NCI-H1092 (cell line): ENCODE measurements around the gene MAGI2.

Source experiments
- DNase-seq: peaks from one replicate; lab custom pipeline; 2025; lab: John Stamatoyannopoulos, UW

MAGI2 gene

DNA sequence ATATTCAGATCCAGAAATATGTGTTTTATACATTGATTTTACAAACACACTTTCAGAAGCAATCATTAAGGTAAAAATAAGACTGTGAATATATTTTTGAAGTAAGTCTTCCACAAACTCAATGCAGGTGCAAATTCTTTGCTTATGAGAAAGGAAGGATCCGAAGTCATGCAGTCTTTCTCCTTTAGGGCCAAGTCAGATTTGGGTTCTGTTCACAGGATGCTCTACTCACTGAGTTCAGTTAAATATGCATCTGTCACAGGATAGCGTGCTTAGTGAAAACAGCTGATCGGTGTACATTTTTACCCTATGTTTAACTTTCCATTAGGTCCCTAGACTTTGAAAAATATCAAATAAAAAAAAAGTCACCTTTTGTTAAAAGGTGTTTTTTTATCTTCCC lies 1046.4 kb downstream of the MAGI2 start:
- DNase-seq = no peak

DNA sequence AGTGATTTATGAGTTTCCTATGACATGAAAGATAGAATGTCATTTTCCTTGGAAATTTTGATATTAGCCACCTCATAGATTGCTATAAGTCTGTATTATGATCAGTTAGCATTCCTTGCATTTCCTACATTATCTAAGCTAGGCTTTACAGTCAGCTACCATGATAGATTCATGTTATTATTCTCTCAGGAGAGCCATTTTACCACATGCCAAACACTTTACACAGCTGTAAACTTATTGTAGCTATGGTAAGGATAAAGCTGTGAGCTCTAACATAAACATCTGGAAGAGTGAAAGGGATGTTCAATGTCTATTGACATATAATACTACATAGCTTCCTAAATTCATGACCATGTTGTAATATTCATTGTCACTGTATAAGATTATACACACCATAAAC lies 1046.9 kb downstream of the MAGI2 start:
- DNase-seq = no peak

DNA sequence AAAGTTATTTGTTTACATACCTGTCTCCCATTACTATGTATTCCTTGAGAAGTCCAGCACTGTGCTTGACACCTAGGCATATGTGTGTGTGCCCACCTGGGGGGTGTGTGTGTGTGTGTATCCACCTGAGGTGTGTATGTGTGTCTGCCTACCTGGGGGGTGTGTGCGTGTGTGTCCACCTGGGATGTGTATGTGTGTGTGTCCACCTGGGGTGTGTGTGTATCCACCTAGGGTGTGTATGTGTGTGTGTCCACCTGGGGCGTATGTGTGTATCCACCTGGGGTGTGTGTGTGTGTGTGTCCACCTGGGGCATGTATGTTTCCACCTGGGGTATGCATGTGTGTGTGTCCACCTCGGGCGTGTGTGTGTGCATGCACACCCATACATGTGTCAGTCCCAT lies 1051.4 kb downstream of the MAGI2 start:
- no peak for DNase-seq

DNA sequence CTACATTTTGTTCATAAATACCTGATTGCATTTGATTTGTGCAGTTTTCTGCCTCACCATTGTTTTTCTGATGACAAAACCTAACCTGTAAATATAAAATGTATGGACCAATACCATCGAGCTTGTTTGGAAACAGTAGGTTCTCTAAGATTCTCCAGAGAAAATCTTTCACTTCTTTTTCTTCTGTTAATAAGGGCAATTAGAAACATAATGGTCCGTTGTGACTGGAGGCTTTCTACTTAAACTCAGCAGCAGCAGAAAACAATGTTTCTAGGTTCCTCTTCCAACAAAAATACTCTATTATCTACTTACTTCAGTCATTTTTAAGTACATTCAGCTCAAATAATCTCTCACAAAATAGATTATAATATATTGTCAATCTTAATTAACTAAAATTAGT lies 1053.4 kb downstream of the MAGI2 start:
- DNase-seq = no peak

DNA sequence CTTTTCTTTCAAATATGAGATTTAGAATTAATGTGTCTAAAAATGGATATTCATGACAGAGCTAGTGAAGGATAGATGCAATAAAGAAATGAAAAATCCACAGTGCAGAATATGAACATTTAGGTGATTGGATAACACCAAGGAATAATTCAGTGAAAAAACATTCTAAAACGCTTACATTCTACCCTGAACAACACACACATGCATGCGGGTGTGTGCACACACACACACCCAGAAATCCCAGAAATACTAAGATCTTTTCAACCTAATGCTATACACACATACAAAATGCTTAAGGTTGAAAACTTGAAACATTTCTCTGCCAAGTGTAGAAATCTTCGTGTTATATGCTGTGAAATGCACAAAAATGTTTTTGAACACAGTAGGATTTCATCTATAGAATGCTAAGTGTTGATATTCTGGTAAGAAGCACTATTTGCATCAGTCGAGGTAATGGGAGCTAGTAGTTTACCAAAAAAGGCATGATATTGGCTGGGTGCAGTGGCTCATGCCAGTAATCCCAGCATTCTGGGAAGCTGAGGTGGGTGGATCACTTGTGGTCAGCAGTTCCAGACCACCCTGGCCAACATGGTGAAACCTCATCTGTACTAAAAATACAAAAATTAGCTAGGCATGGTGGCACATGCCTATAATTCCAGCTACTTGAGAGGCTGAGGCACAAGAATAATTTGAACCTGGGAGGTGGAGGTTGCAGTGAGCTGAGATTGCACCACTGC lies 1054.3 kb downstream of the MAGI2 start:
- DNase-seq = no peak

DNA sequence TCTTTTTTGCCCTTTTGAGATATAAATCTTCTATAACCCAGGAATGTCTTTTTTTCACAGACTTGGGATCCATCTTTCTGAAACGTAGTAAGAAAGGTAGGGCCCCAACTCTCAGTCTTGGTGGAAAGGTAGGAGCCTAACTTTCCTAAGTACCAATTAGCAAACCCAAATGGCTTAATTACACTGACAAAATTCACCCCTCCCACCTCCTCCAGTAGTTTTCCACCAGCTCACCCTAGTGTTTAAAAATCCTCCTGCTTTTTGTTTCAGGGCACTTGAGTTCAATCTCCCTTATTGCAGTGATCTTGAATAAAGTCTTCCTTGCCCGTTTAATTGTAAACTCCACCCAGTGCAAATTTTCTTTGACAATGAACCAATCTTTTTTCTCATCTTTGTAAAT lies 1054.9 kb downstream of the MAGI2 start:
- no peak for DNase-seq

DNA sequence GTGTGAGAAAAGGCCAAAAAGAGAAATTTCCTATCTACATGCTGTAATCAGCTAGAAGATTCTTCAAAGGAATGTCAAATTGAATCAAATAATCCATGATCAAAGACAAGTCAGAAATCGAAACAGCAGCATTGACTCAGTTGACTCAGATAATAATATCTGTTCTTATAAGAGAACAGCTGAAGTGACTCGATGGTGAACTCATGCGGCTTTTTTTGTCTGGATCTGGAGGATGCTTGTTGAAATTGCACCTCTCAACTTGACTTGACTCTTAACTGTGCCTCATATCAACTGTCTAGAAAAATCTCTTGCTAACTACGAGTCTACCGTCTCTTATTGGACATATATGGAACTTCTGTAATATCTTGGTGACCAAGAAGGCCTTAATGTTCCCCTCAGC lies 1055.4 kb downstream of the MAGI2 start:
- no peak for DNase-seq

DNA sequence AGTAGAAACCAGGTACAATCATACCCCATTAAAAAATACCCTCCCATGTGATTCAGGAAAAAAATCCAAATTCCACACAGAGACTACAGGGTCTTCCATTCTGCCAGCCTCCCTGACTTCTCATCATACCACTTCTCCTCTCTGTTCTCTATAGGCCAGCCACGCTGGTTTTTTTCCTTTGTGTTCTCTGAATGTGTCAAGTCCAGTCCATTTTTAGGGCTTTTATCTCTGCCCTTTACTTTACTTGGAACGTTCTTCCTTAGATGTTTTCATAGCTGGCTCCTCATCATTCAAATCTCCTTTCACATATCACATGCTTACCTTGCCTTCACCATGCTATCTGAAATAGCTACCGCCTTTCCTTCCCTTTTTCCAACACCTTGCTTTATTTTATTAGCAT lies 1057.3 kb downstream of the MAGI2 start:
- DNase-seq = no peak

DNA sequence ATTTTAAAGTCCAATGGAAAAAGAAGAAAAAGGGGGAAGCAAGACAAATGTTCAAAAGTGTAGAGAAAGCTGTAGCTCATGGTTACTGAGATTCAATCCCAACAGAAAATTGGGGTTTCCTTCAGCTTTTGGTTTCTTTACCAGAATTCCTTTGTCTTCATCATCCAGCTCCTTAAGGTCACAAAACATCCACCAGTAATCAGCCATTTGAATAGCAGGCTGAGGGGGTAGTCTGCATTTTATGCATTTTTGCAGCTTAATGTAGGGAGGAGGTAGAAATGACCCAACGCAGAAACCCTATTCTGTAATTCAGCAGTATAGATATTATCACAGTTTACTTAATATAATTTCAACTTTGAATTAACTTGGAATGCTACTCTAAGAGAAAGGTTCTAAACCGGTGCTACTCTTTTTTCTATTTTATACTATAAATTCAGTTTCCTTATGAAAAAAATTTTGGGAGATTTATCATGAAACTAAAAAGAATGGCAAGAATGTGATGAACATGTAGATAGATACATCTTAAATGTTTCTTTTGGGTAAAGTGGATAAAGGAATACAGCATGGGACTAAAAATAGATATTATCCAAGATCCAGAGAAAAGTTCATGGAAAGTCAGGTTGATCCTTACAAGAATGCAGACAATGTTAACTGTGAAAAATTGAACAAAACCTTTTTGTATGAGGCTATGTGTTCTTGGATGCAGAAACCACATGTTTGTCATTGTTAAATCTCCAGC lies 1058.0 kb downstream of the MAGI2 start:
- DNase-seq = no peak

DNA sequence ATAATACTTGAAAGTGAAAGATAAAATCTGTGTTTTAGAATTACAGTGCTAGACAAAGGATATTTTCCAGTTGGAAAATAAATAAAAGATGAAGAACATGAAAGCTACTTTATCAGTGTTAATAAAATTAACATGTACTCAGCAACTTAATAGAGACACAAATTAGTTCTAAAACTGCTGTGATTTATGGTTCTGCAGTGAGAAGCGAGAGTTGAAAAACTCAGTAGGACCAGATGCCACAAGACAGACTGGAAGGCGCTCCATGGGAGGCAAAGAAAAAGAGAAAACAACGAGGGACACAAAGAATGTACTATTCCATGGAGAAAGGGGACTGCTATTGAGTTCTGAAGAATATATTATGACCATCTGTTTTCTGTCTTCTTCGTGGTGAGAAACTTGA lies 1064.4 kb downstream of the MAGI2 start:
- DNase-seq = no peak

DNA sequence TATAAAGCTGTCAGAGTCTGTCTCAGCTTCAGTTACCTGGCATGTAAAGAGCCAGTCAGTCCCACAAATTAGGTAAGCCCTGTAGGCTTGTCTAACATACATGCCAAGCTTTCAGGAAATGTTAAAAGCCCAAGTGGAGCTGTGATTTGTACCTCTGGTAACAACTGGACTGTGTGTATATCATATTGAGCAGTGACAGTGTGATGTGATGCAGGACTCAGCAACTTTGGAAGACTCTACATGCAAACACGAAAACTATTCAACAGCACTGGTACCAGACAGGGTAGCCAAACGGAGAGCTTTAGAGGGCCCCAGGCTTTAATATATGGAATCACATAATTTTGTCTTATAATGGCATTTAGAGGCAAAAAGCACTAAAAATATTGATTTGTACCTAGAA lies 1066.9 kb downstream of the MAGI2 start:
- DNase-seq = no peak

DNA sequence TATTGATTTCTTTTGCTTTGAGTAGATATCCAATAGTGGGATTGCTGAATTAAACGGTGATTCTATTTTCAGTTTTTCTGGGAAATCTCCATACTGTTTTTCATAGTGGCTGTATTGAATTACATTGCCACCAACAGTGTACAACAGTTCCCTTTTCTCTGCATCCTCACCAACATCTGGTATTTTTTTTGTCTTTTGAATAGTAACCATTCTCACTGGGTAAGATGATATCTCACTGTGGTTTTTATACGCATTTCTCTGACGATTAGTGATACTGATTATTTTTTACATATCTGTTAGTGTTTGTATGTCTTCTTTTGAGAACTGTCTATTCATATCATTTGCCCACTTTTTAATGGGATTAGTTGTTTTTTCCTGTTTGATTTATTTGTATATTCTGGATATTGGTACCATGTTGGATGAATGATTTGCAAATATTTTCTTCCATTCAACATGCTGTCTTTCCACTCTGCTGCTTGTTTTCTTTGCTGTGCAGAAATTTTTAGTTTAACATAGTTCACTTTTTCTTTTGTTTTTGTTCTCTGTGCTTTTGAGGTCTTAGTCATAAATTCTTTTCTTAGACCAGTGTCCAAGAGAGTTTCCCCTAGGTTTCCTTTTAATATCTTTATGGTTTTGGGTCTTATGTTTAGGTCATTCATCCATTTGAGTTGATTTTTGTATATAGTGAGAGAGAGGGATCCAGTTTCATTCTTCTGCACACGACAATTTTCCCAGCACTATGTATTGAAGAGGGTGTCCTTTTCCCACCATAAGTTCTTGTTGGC lies 1070.2 kb downstream of the MAGI2 start:
- no peak for DNase-seq

DNA sequence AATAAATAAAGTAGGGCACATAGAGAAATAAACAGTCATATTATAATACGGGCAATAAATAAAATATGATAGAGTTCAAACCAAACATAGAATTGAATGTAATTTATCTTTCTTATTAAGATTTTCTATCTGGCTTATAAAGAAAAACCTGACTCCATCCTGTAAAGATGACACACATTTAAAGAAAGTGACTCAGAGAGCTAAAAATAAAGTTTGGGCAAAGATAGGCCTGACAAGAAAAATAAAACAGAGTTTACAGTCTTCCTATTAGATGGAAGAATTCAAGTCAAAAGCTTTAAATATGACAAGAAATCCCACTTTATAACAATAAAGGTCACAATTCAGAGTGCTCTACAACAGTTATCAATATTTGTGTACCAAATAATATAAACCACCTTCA lies 1074.3 kb downstream of the MAGI2 start:
- DNase-seq = no peak

DNA sequence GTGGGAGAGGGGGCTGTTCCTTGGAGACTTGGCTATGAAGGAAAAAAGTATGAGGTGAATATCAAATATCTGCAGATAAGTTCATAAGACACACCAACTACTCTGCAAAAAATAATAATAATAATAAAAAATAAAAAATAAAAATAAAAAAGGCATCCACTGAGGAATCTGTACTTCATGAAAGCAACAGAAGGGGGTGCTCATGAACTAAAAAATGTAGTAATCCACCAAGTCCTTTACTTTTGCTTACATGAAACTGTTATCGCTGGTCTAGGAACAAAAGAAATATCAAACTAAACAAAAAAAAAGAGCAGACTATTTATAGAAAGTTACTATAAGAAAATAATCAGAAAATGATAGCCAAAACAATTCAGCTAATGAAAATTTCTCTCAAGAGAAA lies 1075.9 kb downstream of the MAGI2 start:
- DNase-seq = no peak

DNA sequence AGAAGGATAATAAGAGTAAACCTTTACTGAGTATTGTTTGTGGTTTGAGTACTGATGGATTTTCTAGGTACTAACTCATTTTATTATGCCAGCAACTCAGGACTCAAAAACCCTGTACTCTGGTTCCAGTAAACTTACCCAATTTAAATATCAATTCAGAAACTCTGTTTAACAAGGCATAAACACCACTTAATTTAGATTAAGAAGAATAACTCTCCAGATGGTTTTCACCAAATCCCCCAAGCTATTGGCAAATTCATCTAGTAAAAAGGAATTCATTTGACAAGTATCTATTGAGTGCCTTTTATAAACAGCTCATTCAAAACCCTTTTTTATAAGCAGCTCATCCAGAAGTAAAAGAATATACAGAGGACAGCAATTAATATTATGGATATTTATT lies 1082.5 kb downstream of the MAGI2 start:
- DNase-seq = no peak

DNA sequence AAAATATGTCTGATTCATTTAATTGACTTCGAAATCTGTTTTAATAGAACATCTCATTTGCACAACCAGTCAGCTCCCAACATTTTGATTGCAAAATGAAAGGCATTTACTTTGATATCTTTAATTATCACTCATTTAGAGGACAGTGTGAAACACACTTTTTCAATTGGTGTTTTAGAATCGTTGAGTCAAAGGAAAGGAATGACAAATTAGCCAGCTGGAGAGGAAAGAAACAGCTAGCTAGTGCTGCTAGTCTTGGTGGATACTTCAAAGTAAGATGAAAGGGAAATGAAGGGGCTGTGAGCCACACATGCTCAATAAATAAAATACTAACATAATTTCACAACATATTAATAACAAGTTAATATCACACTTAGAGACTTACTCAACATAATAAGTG lies 1084.7 kb downstream of the MAGI2 start:
- DNase-seq = no peak

DNA sequence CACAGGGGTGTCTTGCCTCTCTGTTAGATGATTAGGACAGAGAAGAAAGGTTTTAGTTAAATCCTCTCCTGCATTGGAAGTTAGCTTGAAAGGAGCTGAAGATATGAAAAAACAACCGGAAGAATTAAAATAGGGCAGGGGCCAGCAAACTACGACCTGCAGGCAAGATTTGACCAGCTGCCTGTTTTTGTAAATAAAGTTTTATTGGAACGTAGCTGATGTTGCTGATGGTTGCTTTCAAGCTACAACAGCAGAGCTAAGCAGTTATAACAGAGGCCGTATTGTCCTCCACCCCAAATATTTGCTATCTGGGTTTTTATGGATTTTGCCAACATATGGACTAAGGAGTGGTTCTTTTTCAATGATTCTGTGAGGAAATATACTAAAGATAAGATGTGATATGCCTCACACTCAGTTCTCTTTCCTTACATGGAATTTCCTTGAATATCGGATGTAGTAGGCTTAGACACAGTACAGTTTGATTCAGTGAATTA lies 1086.1 kb downstream of the MAGI2 start:
- DNase-seq = no peak

DNA sequence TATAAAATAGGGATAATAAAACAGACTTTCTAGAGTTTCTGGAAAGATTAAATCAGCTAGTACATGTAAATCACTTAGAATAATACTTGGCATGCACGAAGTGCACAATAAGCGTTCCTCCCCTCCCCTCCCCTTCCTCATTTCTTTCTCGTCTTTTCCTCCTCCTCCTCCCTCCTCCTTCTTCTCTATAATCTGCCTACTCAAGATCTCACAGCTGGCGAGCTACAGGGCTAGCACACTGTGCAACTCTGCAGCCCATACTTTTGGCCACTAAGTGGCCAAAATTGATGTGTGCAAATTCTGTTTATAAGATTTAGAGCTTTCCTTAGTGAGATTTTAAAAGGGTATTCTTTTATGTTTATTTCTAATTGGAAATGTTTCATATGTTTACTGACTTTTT lies 1089.6 kb downstream of the MAGI2 start:
- no peak for DNase-seq

DNA sequence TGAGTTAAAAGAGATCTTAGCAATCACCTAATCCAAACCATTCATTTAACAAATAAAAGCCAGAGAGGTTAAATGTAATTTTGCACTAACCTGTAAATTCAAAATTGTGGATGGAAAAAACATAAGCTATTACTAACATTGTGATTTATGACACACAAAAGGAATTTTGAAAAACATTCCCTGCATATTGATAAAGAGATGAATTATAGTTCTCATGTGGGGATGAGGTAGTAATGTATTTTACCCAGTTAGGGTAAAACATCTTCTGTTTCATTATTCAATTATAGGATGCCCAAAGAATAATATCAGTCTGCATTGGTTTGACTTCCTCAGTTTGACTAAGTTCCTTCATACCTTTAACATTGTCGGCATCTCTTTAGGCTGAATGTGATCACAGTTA lies 1093.6 kb downstream of the MAGI2 start:
- no peak for DNase-seq

DNA sequence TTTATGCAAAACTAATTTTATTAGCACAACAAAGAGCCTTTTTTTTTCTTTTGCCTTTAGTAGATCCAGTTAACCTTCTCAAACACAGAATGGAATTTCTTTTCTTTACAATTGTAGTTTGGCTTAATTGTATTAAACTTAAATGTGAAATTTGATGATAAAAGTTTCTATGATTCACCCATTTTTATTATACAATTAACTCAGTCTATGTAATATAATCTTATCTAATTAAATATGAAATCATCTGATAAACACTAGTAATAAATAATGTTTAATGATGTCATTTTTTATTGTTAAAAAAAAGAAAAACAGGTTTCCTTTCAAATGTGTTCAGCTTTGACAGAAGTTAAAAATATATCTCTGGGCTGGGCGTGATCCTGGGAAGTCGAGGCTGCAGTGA lies 1095.8 kb downstream of the MAGI2 start:
- DNase-seq = no peak

DNA sequence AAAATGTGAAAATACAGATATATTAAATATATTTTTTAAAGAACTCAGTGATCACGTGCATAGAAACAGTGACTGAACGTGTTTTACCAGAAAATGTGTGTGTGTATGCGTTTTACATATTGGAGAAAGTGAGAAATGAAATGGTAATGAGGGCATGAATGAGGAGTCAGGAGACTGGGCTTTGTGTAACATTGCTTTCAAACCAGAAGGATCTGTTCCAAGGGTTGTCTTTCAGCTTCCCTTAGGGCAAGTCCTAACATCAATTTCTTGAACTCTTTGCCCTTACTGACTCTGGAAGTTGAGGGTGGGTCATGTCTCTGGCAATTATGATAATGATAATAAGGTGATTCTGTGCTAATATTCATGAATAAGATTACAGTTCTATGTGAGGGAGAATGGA lies 1097.6 kb downstream of the MAGI2 start:
- no peak for DNase-seq

DNA sequence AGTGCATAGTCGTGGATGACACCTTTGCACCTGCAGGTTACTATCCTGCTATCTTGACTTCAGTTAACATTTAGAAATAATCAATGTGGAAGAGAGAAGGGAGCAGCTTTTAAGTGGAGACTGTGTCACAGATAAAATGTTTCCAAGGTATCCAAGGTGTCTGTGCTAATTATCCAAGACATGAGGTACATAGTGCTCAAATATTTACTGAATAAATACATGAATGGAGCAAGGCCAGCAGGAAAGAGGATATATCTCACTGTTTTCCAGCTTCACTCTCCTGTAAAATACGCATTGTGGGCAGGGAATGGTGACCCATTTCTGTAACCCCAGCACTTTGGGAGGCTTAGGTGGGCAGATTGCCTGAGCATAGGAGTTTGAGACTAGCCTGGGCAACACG lies 1102.5 kb downstream of the MAGI2 start:
- no peak for DNase-seq

DNA sequence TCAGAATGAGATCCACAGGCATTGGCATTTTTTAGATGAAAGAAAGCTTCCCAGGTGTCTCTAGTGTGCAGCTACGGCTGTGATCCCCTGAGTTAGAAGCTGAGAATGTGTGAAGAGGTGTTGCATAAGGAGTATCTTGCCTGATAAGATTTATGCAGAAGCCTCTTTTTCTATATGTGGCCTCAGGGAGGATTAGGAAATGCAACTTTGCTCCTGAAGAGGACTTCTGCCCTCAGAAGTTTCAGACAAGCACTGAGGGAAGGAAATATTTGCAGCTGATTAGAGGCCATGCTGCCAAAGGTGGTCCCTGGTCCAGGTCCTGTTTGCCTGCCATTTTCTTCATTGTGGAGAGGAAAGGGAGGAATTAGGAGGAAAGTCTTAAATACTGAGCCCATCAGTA lies 1103.1 kb downstream of the MAGI2 start:
- no peak for DNase-seq
